ENCODE measurements around the gene FAM131C. TPM values are rescaled to one million over a fixed set of nuclear protein-coding genes. Genes with fewer than 3 reads are reported as not detected.

The FAM131C gene, protein sequence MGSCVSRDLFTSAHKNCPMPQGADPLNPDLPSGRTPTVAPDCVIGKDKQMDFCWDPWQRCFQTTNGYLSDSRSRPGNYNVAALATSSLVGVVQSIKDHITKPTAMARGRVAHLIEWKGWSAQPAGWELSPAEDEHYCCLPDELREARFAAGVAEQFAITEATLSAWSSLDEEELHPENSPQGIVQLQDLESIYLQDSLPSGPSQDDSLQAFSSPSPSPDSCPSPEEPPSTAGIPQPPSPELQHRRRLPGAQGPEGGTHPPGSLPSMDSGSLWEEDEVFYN
- total RNA-seq (ENCODE audit: low replicate concordance): 0.08 TPM in 1 of 2 replicates, not detected in the other

GRCh38 chr1:16073490-16074119, at the start of gene FAM131C:
Gene FAM131C (minus strand): TSS chr1:16073651. CDS start chr1:16073442, 209 bp downstream.

GRCh38 chr1:16043521-16043920, 29.9 kb downstream of the FAM131C start, which contains the start of gene CLCNKB:
Gene CLCNKB (plus strand): TSS chr1:16043782. CDS start chr1:16044493, 711 bp downstream.

GRCh38 chr1:16021681-16022080, 51.8 kb downstream of the FAM131C start, which contains the start of gene CLCNKA:
Gene CLCNKA (plus strand): TSS chr1:16022036. CDS start chr1:16022620, 584 bp downstream.

DNA sequence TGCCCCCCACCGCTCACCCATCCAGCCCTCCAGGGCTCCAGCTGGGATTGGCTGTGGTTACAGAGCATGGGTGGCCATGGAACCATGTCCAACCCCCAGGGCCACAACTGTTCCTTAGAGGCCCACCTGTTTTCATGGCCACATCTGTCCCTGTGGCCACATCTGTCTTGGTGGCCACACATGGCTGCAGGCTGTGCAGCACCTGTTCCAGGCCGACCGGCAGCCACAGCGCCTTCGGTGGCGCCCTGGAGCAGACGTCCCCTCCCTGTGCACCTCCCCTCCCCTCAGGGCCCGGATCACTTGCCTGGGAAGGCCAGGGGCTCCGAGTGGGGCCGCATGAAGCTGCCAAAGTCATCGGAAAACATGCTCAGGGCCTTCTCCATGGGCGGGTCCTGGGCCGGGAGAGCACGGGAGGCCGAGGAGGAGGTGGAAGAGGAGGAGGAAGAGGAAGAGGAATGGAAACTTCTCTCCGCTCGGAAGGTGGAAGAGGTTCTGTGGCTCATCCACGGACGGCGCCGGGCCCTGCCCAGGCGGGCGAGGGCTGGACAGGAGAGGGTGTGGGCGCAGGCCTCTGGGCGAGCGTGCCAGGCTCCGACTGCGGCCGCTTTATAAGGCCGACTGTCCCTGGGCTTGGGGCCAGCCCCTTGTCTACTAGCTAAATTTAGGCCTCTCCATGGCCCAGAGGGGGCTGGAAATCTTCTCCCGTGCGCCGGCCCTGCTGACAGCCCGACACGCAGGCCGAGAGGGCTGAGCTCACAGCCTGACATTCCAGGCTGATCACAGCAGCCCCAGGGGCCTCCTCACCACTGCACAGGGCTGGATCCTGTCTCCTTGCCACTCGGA, 55.8 kb downstream of the FAM131C start, which contains the start of gene HSPB7:
TSS of gene HSPB7 (minus strand) at position 583 of the 843 bp plus-strand sequence. CDS start at position 503, 80 bp downstream.

Other genes starting within 250 kb of the FAM131C start
- 10.8 and 22.1 TPM in 2 replicates for gene SPEN, start 225.9 kb downstream of the FAM131C start, total RNA-seq (ENCODE audit: low replicate concordance)
- gene ZBTB17, start 97.5 kb downstream of the FAM131C start, total RNA-seq (ENCODE audit: low replicate concordance): 39.5 and 76.3 TPM in 2 replicates
- gene SRARP, start 69.4 kb downstream of the FAM131C start, total RNA-seq (ENCODE audit: low replicate concordance): not detected in 2 replicates
- 2.5 and 5.1 TPM in 2 replicates for gene HSPB7, start 55.6 kb downstream of the FAM131C start, total RNA-seq (ENCODE audit: low replicate concordance)
- 0.08 and 0.35 TPM in 2 replicates for gene CLCNKA, start 51.6 kb downstream of the FAM131C start, total RNA-seq (ENCODE audit: low replicate concordance)
- gene CLCNKB, start 29.9 kb downstream of the FAM131C start, total RNA-seq (ENCODE audit: low replicate concordance): 0.08 TPM in 1 of 2 replicates, not detected in the other
- gene EPHA2, start 82.4 kb upstream of the FAM131C start, total RNA-seq (ENCODE audit: low replicate concordance): 13.0 and 66.0 TPM in 2 replicates
- 4.3 and 5.5 TPM in 2 replicates for gene ARHGEF19, start 139.0 kb upstream of the FAM131C start, total RNA-seq (ENCODE audit: low replicate concordance)
- gene CPLANE2, start 163.5 kb upstream of the FAM131C start, total RNA-seq (ENCODE audit: low replicate concordance): 9.0 and 10.9 TPM in 2 replicates

Data from smooth muscle cell of the coronary artery (primary cell).